Pons (tissue), 1 donor: ENCODE data around the gene FECH.

ENCODE experiments used
- DNase-seq: peaks from one replicate; pipeline ENCODE4 v3.0.0-alpha.2; 2016; ENCODE audit warnings: low spot score

The FECH gene

DNA sequence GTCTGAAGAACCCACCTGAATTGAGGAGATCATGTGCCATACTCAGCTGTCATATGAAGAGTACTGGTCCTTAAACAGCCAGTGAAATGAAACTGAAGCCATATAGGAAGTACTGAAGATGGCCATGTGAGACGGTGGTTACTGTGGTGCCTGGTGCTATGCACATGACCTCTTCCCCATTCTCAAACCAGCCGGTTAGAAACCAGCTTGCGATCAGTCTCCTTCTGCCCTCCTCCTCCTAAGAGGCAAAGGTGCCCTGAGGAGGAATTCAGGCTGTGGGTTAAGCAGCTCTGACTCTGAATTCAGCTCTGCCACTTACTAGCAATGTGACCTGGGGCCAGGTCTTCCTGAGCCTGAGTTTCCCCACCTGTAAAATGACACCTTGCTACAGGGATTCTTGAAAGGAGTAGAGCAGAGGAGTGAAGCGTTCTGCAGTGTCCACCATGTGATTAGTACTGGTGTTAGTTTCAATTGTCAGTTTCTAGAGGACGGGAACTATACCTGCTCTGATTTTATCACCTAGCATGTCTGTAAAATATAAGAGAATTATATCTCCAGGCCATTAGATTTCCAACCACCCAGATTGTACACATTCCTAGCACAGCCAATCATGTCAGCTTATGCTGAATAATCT, 5.1 kb downstream of the FECH start:
- peak; percentile 74 for DNase-seq

DNA sequence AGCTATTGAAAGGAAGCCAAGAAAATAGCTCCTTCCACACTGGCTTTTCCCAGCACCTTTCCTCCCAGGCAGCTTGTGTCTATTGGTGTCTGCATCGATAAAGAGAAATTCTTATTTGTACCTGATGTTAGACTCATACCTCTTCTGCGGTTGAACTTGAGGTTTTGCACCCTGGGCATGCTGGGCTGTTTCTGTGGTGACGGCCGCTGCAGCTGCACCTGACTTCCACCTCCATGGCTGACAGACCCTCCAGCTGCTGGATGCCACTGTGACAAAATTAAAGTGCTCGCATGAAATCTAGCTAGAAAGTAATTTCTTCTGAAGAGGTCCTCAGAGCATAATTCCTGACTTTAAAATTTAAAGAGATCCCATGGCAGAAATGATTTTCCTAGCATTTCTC, 6.6 kb downstream of the FECH start:
- no peak for DNase-seq

DNA sequence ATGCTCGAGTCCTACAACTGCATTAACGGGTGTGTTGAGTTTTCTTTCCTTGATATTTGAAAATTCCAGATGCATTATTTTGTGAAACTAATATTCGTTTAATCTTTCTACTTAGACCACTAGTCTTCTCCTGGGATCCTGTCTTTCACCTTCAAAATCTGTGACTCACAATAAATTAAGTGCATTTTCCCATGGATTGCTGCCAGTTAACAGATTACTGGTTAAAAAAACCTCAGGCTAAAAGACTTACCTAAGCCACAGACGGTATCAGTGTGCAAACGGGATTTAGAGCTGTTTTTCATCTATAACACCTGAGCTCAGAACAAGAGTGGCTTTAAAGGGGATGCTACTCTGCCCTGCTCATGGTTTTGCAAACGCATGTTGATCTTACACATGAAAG, 10.2 kb downstream of the FECH start:
- DNase-seq, result no peak

DNA sequence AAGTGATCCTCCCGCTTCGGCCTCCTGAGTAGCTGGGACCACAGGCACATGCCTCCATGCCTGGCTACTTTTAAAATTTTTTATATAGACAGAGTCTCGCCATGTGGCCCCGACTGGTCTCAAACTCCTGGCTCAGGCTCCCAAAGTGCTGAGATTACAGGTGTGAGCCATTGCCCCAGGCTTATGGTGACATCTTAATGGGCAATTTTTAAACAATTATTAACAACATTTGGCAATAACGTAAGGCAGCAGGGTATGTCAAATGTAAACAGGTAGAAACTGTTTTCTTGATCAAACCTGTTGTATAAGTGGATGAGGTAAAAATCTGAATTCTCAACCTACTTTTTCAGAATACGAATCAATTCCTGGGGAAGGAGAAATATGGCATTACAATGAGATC, 11.0 kb downstream of the FECH start:
- no peak for DNase-seq

DNA sequence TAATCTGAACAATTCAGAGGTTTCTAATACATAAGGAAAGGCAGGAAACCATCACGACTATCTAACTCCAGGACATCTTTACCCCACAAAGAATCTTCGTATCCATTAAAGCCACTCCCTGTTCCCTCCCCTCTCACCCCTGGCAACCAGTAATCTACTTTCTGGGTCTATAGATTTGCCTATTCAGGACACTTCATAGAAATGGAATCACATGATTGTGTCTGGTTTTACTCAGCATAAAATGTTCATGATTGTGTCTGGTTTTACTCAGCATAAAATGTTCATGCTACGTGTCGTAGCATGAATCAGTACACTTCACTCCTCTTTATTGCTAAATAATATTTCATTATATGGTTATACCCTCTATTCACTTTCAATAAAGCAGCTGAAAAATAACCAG, 11.6 kb downstream of the FECH start:
- no peak for DNase-seq

DNA sequence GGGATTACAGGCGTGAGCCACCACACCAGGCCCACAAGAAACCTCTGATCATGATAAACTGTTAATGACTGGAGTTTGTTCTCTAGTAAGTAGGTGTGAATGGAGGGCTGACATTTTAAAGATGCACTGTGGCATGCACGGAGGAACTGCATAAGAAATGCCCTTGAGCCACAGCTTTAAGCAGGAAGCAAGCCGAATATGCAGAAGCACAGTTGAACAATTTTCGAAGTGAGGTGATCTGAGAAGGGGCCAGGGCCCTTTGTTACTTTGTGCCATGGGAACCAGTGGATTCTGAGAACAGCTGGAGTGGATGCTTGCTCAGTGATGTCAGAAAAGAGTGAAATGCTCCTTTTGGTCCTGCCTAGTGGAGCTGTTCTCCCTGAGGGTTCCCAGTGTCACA, 16.3 kb downstream of the FECH start:
- DNase-seq, result no peak

DNA sequence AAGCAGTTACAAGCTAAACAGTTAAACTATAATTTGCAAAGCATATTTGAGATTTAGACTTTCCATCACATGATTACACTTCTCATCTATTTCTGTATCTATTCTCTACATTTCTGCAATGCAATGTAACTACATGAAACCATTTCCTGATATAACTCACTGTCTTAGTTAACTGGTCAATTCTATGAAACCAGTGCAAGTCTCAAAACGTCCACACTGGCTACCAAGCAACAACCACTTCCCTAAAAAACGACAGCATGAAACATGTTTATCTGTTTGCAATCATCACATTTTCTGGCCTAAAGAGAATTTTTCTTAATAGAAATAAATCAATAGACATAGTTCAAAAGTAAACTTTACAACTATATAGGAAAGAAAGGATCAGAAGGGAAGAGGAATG, 17.4 kb downstream of the FECH start:
- DNase-seq, result no peak

DNA sequence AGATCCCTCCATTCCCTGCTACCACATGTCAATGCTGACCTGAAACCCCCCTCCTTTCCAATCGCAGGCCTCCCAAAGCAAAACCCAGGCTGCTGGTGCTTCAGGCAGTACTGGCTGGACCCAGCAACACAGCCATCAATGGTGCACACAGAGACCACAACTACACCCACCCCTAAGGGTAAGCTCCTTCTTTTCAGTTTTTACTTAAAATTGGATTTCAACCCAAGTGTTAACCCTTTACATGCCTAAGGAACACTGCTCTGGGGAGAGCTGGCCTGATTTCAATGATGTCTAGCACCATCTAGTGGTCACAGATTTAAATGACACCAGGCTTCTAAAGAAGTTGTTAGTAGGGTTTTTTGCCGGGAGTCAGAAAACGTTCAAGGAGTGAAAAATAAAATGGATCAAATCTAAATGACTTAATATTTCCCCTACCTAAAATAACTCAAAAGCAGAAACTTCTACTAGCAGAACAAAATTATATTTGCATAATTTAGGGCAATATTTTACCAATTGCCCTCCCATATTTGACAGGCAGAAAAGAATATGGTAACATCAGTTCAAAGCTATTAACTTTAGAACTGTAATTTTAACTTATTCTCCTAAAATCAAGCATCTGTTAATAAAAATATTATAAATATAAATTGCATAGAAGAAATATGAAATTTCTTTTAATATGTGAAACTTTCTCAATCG, 24.6 kb downstream of the FECH start:
- peak; percentile 60 for DNase-seq

DNA sequence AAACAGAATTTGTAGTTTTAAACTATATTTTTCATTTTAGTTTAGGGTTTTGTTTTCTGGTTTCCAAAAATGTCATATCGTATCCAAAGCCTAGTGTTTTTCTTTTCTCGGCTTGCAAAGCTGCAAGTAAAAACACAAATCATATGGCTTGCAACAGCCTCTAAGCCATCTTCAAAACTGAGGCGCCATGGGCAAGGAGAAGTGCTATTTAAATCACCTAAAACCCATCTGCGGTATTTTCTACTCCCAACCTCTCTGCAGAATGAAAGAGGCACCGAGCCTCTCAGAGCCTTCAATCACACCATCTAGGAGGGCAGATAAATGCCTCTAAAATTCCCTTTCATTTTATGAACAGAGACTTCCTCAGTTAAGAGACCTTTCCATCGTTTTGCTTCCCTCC, 25.2 kb downstream of the FECH start:
- DNase-seq, result no peak

DNA sequence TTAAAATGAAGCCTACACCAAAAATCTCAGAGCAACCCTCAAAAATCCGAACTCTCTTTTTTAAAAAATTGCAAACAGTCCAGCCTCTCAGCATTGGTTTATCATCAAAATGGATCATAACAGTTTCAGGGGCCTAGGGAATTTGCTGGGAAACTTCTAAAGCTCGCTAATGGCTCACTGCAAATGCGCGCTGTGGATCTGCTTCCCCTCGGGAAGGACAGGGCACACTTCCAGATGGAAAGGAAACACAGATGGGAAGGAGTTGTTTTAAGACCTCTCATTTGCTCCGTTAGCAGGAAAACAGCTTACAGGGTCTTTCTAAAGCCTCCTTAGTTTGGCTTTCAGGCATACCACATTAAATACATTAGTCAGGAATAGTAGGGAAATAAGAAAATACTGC, 27.2 kb downstream of the FECH start:
- no peak for DNase-seq

DNA sequence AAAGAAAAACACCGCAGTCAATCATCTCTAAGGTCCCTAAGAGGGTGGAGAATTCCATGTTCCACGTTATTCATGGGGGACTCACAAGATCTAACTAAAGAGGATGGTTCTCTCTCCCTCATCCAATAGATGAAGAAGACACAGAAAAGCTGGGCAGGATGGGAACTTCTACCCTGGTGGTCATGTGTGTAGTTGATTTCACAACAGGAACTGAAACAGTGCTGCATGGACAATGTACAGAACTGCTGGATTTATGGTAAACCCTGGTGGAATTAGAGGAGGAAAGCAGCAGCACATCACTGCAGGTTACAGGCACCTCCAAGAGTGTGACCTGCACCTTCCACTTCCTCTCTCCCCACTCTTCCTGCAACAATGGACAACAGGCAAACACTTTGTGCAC, 31.4 kb downstream of the FECH start:
- no peak for DNase-seq

DNA sequence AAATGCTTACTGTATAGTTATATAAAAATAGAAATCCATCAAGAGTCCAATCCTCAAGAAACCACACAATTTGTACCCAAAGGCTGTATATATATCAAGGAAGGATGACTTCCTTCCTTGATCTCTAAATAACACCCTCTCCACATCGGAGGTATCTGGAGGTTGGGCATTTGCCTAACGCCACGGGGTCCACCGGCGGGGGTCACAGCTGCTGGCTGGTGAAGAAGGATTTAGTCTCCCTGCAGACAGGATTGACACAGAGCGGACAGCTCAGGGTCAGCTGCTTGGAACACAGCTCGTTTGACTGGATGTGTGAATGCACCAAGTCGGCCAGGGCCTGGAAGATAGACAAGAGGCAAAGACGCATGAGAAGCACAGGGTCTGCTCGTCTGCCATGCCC, 36.0 kb downstream of the FECH start:
- no peak for DNase-seq

DNA sequence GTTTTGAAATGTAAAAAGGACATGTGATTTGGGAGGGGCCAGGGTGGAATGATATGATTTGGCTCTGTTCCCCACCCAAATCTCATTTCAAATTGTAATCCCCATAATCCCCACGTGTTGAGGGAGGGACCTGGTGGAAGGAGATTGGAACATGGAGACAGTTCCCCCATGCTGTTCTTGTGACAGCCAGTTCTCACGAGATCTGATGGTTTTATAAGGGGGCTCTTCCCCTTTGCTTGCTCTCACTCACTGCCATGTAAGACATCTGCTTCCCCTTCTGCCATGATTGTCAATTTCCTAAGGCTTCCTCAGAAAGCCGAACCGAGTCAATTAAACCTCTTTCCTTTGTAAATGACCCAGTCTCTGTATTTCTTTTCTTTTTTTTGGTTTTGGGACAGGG, 39.2 kb downstream of the FECH start:
- no peak for DNase-seq

DNA sequence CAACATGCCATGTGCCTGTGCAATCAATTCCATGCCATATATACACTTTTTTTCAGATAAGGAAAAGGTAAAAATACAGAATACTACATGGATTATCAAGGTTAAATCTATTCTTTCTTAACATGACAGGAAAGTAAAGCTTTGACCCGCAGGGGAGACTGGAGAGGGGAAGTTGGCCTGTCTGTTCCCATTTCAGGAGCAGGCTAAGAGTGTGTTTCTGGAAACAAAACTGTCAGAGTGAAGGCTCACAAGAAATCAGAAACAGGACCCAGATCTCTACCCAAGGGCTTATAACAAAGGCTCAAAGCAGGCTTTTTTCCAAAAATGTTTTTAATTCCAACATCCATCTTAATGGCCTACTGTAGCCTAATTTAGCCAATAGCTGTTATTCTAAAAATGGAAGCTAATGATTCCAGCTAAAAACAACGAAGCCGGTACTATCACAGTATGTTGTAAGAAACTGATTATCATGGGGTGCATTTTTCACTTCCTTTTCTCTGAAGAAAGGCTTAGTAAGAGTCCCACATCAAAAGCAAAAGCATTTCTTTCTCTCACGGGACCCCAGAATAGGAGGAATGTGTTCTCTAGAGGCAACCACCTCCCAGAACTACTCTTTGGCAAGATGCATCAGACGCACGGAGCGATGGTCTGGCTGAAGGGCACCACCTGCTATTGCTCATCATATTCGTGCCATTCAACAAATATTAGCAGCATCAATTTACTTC, 41.4 kb downstream of the FECH start:
- DNase-seq, result peak; percentile 52

DNA sequence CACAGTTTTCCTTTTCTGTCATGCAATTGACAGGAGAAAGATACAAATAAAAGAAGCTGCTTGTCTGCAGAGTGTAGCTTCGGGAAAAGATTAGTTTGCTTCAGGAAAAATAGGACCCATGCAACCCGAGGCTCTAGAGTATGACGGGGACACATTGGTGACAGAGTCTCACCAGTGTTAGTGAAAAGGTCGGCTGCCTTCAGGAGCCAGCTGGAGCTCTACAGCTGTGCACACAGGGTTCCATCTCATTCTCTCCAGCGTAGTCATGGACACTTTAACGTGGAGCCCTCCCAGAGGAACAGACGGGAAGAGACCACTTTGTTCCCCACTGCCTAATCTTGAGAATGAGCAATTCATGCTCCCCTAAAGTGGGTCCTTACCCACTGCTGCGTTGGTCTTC, 42.9 kb downstream of the FECH start:
- DNase-seq, result no peak

DNA sequence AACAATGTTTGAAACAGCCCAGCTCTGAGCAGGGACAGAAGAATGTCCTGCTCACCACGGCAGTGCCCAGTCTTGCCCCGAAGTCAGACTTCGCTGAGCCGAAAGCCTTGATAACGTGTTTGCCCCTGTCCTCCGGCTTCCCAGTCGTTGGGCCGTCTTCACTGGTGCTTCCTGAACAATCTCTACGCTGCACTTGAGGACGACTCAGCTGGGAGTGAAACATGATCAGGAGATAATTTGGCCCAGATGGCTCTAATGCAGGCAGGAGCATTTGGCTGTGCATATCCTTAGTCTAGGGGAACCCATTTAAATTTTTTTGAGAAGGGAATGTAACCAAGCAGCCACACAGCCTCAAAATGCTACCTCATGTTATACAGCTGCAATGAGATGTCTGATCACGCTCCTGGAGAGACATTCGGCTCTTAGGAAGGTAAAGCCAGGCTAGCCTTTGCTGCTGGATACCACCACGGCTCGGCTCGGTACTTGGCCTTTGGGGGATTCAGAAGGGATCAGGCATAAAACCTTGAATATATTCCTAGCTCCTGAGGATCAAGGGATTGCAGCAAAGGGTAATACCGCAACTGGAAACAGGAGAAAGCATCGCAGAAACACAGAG, 43.6 kb downstream of the FECH start:
- no peak for DNase-seq

DNA sequence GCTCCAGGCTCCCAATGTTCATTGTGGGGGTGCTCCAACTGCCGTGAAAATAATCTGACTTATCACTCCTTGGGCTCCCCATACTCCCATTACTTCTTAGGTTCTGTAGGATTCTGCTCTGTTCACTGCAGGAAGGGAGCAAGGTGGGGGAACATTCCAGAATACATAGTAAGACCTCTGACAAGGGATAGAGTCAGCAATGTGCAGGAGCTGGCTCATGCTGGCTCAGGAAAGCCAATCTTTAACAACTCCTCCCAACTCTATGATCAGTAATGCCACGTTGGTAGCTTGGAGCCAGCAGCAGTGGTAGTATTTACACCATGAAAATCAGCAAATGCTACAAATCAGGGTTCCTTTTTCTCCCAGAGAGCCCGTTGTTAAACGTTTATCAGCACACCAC, 44.4 kb downstream of the FECH start:
- no peak for DNase-seq

DNA sequence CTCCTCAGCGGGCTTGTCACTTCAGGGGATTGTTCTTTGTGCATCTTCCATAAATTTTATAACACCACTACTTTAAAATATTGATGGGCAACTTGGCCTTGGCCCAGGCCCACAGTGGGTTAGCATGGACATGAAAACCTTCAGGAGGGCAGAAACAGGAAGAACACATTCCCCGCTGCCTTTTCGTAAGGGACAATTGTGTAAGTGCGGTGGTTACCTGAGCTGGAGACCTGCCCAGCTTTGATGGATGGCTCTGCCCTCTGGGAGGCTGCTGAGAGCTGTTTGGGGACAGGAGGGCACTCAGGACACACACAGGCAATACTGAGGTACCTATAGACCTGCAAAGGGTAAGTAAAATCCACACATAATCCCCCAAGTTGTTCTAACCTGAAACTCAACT, 46.8 kb downstream of the FECH start:
- no peak for DNase-seq

DNA sequence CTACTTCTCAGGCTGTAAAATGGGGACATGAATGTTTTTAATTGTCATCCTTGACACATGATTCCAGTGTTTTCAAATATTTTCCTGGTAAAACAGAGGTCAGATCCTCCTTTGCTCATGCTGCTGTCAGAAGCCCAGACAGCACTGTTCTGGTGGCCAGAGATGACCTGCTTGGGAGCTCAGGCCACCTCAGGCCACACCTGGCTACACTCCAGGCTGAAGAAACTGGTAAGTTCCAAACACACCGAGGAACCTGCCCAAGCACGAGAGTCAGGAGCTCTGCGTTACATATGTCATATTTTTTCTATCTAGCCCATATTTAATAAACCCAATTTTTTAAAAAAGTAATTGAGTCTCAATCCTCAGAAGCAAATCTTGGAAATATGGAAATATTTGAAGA, 47.9 kb downstream of the FECH start:
- DNase-seq, result no peak

DNA sequence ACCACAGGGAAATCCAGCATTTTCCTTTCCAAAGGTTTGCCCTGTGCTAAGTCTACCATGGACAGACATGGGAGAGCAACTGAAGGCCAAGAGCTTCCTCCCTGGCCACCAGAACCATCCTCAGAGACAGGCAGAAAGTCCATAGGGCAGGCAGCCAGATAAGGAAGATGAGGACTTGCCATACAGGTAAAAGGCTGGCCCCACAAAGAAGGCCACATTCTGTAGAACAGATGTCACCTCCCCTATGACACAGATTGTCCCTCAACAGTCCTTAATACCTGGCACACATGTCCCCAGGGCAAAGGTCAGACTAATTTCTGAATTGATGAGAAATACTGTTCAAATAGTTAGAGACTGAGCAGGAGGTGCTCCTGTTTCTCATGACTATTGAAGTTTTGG, 52.0 kb downstream of the FECH start:
- no peak for DNase-seq

DNA sequence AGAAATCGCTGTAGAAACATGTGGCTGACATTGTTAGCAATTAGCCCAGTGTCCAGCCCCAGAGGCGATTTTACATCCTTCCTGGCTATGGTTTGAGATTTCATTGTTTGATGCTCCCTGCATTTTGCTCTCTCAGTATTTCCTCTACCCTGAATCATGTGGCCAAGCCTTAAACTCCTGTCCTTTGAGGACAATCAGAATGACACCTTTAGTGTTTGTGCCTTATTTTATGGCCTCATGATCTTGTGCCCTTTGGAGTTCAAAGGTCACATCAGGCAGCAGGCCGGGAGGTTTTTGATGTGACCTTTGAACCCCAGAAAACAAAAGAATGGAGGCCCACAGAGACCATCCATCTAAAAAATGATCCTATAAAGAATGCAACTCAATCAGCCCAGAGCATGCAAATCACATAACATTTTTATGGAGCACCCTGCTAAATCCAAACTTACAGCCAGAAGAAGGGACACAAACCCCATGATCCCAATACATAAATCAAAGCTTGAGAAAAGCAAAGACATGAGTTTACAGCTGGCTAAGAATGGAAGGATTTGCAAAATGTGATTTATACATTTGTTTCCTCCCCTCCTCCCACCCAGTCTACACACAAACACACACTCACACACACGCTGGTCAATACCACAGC, 52.5 kb downstream of the FECH start:
- DNase-seq, result no peak

DNA sequence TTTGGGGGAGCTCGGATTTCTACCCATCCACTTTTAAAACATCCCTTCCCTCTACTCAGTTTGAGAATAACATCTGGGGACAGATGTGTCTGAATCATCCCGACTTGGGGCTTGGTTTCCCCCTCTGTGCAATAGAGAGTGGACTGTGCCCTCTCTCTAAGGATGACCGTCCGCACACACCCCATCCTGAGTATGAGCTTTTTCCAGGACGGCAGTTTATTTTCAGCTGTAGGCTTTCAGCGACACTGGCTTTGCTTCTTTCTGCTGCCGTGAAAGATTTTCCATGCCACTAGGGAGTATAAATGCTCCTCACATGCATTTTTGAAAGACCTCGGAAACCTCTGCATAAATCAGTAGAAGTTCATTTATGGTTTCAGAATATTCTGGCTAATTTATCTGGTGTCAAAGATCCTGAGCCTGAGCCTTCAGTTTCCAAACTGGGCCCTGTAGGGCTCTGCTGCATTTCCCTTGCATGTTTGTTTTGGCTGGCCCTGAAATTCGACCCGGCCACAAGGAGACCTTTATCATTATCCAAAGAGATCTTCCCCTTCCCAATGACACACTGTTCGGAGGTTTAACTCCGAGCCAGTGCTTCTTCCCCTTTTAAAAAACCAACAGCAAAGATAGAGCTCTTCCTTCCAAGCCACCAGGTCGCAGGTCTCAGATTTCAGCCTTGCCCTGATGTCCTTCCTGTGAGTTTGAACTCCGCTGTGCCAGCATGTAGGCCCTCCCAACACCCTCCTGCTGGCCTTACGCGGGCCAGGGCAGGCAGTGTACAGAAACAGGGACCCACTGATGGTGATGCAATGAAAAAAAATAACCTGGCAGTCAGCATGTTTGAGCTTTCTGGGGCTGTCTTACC, 53.3 kb downstream of the FECH start:
- DNase-seq, result no peak
